Peyer's patch (tissue), 4 donors: ENCODE results near the gene C16orf90. TPM values are rescaled to one million over a fixed set of nuclear protein-coding genes. Genes with fewer than 3 reads are reported as not detected.

Experiments
- DNase-seq, 3 donors: peaks; one replicate each; pipeline ENCODE4 v3.0.0-alpha.2; 2017 to 2019
- H3K27ac ChIP-seq, 4 donors: fragments of 200-600 bp; sonication (generic); one replicate each; pipeline ENCODE4 v1.5.1; 2016 to 2019
- H3K27me3 ChIP-seq, 2 donors: fragments of 200-600 bp; sonication (generic); one replicate each; pipeline ENCODE4 v1.5.1; 2019
- H3K36me3 ChIP-seq, 3 donors: fragments of 200-600 bp; sonication (generic); one replicate each; pipeline ENCODE4 v1.5.1; 2016 to 2019
- H3K4me1 ChIP-seq, 4 donors: fragments of 200-600 bp; sonication (generic); one replicate each; pipeline ENCODE4 v1.5.1; 2016 to 2019
- H3K4me3 ChIP-seq, 4 donors: fragments of 200-600 bp; sonication (generic); 1 replicate in 3 of 4; 2 replicates in 1 of 4; pipeline ENCODE4 v1.5.1; 2016 to 2019; ENCODE audit warnings: mild to moderate bottlenecking in 1 of 4
- H3K9me3 ChIP-seq, 4 donors: fragments of 200-600 bp; sonication (generic); one replicate each; pipeline ENCODE4 v1.5.1; 2016 to 2019; ENCODE audit warnings: mild to moderate bottlenecking in 1 of 4
- CTCF ChIP-seq, 6 experiments: fragments of 450-650 bp in 4 of 6; fragments of 200-600 bp in 2 of 6; sonication (generic) in 1 of 6; IDR thresholded peaks; one replicate each; pipeline ENCODE4 v1.5.1; 2017 to 2019; ENCODE audit warnings: antibody characterized with exemption in 6 of 6, mild to moderate bottlenecking in 3 of 6, moderate library complexity in 1 of 6
- POLR2A ChIP-seq, 2 donors: fragments of 450-650 bp; IDR thresholded peaks; one replicate each; pipeline ENCODE4 v1.5.1; 2017; ENCODE audit warnings: antibody characterized with exemption in 2 of 2, mild to moderate bottlenecking in 2 of 2, moderate library complexity in 2 of 2
- total RNA-seq, 4 donors: library from RNA; depleted of rRNA; stranded (reverse); fragments of >200 nt; gene quantifications; one replicate each; pipeline ENCODE4 v1.1.0, GENCODE V29; 2016

Gene C16orf90
- total RNA-seq, 4 donors from 2014 or later, result not detected

- no peak for DNase-seq
- no peaks in the 10 kb centered on the region for H3K27me3 ChIP-seq
- H3K36me3 ChIP-seq, result peaks cover 0 to 77% (median 0%) of the 10 kb centered on the region in 3 donors
- no peaks in the 10 kb centered on the region for H3K9me3 ChIP-seq
- H3K4me3 ChIP-seq, result no peak overlapping the region
- no peak overlapping the region for H3K27ac ChIP-seq
- no peaks in the 10 kb centered on the region for H3K4me1 ChIP-seq
- TF ChIP-seq CTCF (IDR thresholded peaks at IDR 0.05), result no peak
- TF ChIP-seq POLR2A (IDR thresholded peaks at IDR 0.05), result no peak
Measured at GRCh38 chr16:3514621-3515020, 19.3 kb upstream of the C16orf90 start.

GRCh38 chr16:3513892-3514583, 18.7 kb upstream of the C16orf90 start:
- Histone ChIP-seq H3K4me3 (no peak overlapping the region), H3K36me3 (peaks cover 0 to 72% (median 0%) of the 10 kb centered on the region in 3 donors), H3K4me1 (no peaks in the 10 kb centered on the region), H3K27ac (no peak overlapping the region), H3K27me3 (no peaks in the 10 kb centered on the region), H3K9me3 (no peaks in the 10 kb centered on the region)
- peak in 1 of 3 donors; percentile 23 for DNase-seq
- TF ChIP-seq CTCF (IDR thresholded peaks at IDR 0.05), result no peak

GRCh38 chr16:3511286-3512180, 16.2 kb upstream of the C16orf90 start:
- Histone ChIP-seq H3K36me3 (peaks cover 0 to 64% (median 0%) of the 10 kb centered on the region in 3 donors), H3K27ac (no peak overlapping the region), H3K9me3 (no peaks in the 10 kb centered on the region), H3K4me3 (no peak overlapping the region), H3K4me1 (no peaks in the 10 kb centered on the region), H3K27me3 (no peaks in the 10 kb centered on the region)
- DNase-seq, result peak in 1 of 3 donors; percentile 35
- TF ChIP-seq POLR2A (IDR thresholded peaks at IDR 0.05), result no peak
- no peak for TF ChIP-seq CTCF (IDR thresholded peaks at IDR 0.05)

- Histone ChIP-seq H3K27ac (peak overlapping the region in 1 of 4 donors; percentile 11), H3K27me3 (no peaks in the 10 kb centered on the region), H3K9me3 (no peaks in the 10 kb centered on the region), H3K4me3 (no peak overlapping the region), H3K36me3 (peaks cover 0 to 53% (median 0%) of the 10 kb centered on the region in 3 donors), H3K4me1 (no peaks in the 10 kb centered on the region)
- TF ChIP-seq POLR2A (IDR thresholded peaks at IDR 0.05) (no peak), CTCF (IDR thresholded peaks at IDR 0.05) (no peak)
- peak in 1 of 3 donors; percentile 38 for DNase-seq
Measured at GRCh38 chr16:3510416-3510815, 15.1 kb upstream of the C16orf90 start.

- TF ChIP-seq CTCF (IDR thresholded peaks at IDR 0.05), result no peak
- no peak for TF ChIP-seq POLR2A (IDR thresholded peaks at IDR 0.05)
- no peaks in the 10 kb centered on the region for H3K27me3 ChIP-seq
- H3K9me3 ChIP-seq, result no peaks in the 10 kb centered on the region
- no peaks in the 10 kb centered on the region for H3K4me1 ChIP-seq
- peak in 2 of 3 donors; percentile 71 to 86 for DNase-seq
- peak overlapping the region in 2 of 4 donors; percentile 18 to 35 for H3K27ac ChIP-seq
- H3K36me3 ChIP-seq, result peaks cover 0 to 46% (median 0%) of the 10 kb centered on the region in 3 donors
- no peak overlapping the region for H3K4me3 ChIP-seq
Measured at GRCh38 chr16:3509470-3509928, 14.2 kb upstream of the C16orf90 start.
